ENCODE data around the gene TMUB2. TPM values are rescaled to one million over a fixed set of nuclear protein-coding genes. Genes with fewer than 3 reads are reported as not detected.

Gene TMUB2
- total and polyA plus RNA-seq, 9 of the 15 experiments (the other 6 are each of a cell fraction or from before 2014, with no cell fraction given), result 4.1 to 29.8 (median 16.3) TPM

DNA sequence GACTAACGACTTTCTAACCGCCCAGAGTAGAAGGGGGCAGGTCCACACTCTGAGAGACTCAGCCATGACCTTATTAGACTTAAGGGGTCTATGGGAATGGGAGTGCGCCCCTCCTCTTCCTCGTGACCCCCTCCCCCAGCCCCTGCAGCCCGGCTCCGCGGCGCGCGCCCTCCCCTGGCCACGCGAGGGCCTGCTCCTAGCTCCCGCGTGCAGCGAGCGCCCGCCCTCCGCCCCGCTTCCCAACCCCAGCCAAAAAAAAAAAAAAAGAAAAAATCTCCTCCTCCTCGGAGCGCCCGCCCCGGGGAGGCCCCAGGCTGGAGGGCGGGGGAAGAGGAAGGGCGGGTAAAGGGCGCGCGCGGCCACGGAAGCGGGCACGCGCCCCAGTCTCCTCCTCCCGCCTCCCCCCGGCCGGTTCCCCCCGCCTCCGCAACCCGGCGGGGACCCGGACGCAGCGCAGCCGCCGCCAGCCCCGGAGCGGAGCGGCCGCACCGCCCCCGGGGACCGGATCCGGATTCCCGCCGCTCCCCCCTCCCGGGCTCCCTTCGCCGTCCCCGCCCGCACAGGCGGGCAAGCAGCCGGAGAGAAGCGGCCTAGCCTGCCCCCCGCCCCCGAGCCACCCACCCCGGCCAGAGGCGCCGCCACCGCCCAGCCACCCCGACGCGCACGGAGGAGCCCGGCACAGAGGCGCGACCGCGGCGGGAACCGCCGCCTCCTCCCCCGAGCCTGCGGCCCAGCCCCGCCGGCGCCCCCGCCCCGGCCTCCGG is 31.8 kb downstream of the TMUB2 start (continued):
- TF ChIP-seq, protein P1, sequence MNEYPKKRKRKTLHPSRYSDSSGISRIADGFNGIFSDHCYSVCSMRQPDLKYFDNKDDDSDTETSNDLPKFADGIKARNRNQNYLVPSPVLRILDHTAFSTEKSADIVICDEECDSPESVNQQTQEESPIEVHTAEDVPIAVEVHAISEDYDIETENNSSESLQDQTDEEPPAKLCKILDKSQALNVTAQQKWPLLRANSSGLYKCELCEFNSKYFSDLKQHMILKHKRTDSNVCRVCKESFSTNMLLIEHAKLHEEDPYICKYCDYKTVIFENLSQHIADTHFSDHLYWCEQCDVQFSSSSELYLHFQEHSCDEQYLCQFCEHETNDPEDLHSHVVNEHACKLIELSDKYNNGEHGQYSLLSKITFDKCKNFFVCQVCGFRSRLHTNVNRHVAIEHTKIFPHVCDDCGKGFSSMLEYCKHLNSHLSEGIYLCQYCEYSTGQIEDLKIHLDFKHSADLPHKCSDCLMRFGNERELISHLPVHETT (CRISPR knock-in tag; conservative IDR thresholded peaks at IDR 0.05 in 1 of 2, IDR thresholded peaks at IDR 0.05 in 1 of 2), result peak in 1 of 2 experiments; percentile 99; a peak in 2 of 4 replicates
- no peak for TF ChIP-seq ZNF3 (CRISPR knock-in tag; IDR thresholded peaks at IDR 0.05)

DNA sequence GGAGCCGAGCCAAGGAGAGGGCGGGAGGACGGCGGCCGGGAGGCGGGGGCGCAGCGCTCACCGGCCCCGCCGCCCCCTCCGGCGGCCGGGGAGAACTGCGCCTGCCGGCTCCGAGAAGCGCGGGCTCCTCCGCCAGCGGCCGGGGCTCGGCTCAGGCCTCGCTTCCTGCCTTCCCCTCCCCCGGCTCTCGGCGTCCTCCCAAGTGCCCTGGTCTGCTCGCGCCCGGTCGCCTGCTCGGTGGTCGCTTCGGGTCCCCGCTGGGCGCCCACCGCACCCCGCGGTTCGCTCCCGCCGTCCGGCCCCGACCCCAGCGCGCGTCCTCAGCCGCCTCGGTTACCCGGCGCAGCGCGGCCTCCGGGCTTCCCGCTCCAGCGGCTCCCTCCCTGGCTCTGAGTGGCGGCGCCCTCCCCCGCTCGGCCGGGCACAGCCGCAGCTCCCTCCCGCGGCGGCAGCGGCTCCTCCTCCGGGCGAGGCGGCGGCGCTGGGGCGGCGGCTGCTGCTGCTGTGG is 32.4 kb downstream of the TMUB2 start:
- peaks cover 38% of the 10 kb centered on the region for H3K36me3 ChIP-seq (ENCODE audit: control insufficient read depth, insufficient read depth, low read length)
- no TSS peak for BruUV-seq (replicated peaks)
- in situ Hi-C loops (cut with MboI), result no loop called here
- no peaks in the 10 kb centered on the region for H3K9me1 ChIP-seq (ENCODE audit: control insufficient read depth, insufficient read depth, low read length)
- intact Hi-C loops (cut with micrococcal nuclease), result no loop called here
- 1% methylated on average over 39 of the region's 73 CpGs for WGBS (ENCODE audit: insufficient coverage, low coverage, missing lambda C conversion rate)
- ChIA-PET POLR2A (interaction anchor here (0.6 to 2.8 kb wide), 10 partner anchors 8 to 411 kb away, joined by 3 to 16 read pairs (median 3); partner anchors contain the start of gene SLC25A39), CTCF (ENCODE audit: low intra/inter-chr PET ratio) (interaction anchor here (0.6 to 1.2 kb wide), 2 partner anchors 9 to 41 kb away, joined by 3 to 4 read pairs; no protein-coding TSS in a partner anchor)
- peaks cover 16 to 32% of the 10 kb centered on the region in 2 experiments for H3K4me1 ChIP-seq (replicated peaks in 1 of 2; ENCODE audit: control insufficient read depth in 2 of 2, insufficient read depth in 2 of 2, low read length in 2 of 2)
- ATAC-seq (peak; percentile 53), FAIRE-seq (no peak), DNase-seq (ENCODE audit: extremely low read depth in 1 of 4, low spot score in 3 of 4) (peak in 3 of 4 experiments; percentile 74 to 79 (median 76))
- no peaks in the 10 kb centered on the region for H3K27me3 ChIP-seq (ENCODE audit: control insufficient read depth in 2 of 2, insufficient read depth in 2 of 2, low read length in 2 of 2)
- H3K4me2 ChIP-seq (ENCODE audit: insufficient read depth, low read length), result peak overlapping the region; percentile 80; the same call in 1 of the 2 replicates
- no peak overlapping the region; the same call in 1 of the 2 replicates for H2AFZ ChIP-seq (ENCODE audit: low read depth, low read length)
- H3K9ac ChIP-seq (ENCODE audit: insufficient read depth in 1 of 2, low read depth in 2 of 2, low read length in 2 of 2), result peak overlapping the region; percentile 88 to 95; a peak in 3 of 4 replicates
- H3K4me3 ChIP-seq, result peak overlapping the region; percentile 83
- no peaks in the 10 kb centered on the region for H3K9me3 ChIP-seq (replicated peaks; ENCODE audit: control insufficient read depth, insufficient read depth, low read depth, low read length)
- H3K79me2 ChIP-seq (ENCODE audit: control insufficient read depth, insufficient read depth, low read length), result peaks cover 47% of the 10 kb centered on the region
- no peaks in the 10 kb centered on the region for H4K20me1 ChIP-seq (replicated peaks; ENCODE audit: control insufficient read depth, insufficient read depth, low read length)
- peak overlapping the region; percentile 98 for H3K27ac ChIP-seq (ENCODE audit: extremely low read depth, low read depth, low read length)
- peak; percentile 52 for TF ChIP-seq TAF1 (IDR thresholded peaks at IDR 0.05; ENCODE audit: control insufficient read depth, extremely low read depth, insufficient read depth, low read length, severe bottlenecking)
- no peak for TF ChIP-seq HMG20B (CRISPR knock-in tag; IDR thresholded peaks at IDR 0.05)
- TF ChIP-seq POLR2A (conservative IDR thresholded peaks at IDR 0.05), result peak; percentile 64
- TF ChIP-seq ZNF282 (CRISPR knock-in tag; IDR thresholded peaks at IDR 0.05), result 0 out of 2 replicates have a peak, but pooled peaks have one; percentile 31
- TF ChIP-seq HNRNPL (IDR thresholded peaks at IDR 0.05; ENCODE audit: low read depth, low read length), result peak; percentile 50; the same call in 1 of the 2 replicates
- TF ChIP-seq CTBP1 (IDR thresholded peaks at IDR 0.05; ENCODE audit: borderline replicate concordance), result peak; percentile 89
- TF ChIP-seq ZNF431 (CRISPR knock-in tag; IDR thresholded peaks at IDR 0.05), result no peak
- peak; percentile 78 for TF ChIP-seq E2F3 (CRISPR knock-in tag; IDR thresholded peaks at IDR 0.05)
- TF ChIP-seq HNRNPLL (IDR thresholded peaks at IDR 0.05; ENCODE audit: low read depth, low read length, poor library complexity, severe bottlenecking), result no peak
- TF ChIP-seq GABPB2 (CRISPR knock-in tag; conservative IDR thresholded peaks at IDR 0.05), result no peak
- TF ChIP-seq, protein P2, sequence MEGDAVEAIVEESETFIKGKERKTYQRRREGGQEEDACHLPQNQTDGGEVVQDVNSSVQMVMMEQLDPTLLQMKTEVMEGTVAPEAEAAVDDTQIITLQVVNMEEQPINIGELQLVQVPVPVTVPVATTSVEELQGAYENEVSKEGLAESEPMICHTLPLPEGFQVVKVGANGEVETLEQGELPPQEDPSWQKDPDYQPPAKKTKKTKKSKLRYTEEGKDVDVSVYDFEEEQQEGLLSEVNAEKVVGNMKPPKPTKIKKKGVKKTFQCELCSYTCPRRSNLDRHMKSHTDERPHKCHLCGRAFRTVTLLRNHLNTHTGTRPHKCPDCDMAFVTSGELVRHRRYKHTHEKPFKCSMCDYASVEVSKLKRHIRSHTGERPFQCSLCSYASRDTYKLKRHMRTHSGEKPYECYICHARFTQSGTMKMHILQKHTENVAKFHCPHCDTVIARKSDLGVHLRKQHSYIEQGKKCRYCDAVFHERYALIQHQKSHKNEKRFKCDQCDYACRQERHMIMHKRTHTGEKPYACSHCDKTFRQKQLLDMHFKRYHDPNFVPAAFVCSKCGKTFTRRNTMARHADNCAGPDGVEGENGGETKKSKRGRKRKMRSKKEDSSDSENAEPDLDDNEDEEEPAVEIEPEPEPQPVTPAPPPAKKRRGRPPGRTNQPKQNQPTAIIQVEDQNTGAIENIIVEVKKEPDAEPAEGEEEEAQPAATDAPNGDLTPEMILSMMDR (IDR thresholded peaks at IDR 0.05 in 2 of 3, conservative IDR thresholded peaks at IDR 0.05 in 1 of 3; ENCODE audit: insufficient read depth in 2 of 3, low read depth in 1 of 3, low read length in 3 of 3), result peak; percentile 33 to 69 (median 54); a peak in 5 of 6 replicates
- no peak for TF ChIP-seq BCOR (IDR thresholded peaks at IDR 0.05)
- peak; percentile 72 for TF ChIP-seq CXXC5 (CRISPR knock-in tag; IDR thresholded peaks at IDR 0.05)

Measured in K562 (cell line).